Kidney (tissue), 14 donors: ENCODE results near the gene RNF121. TPM values are rescaled to one million over a fixed set of nuclear protein-coding genes. Genes with fewer than 3 reads are reported as not detected.

ENCODE experiments used
- DNase-seq, 5 donors: peaks; one replicate each; pipeline ENCODE4 v3.0.0-alpha.2; 2013 to 2020
- FAIRE-seq: peaks from 2 replicates; lab custom pipeline; 2012; peaks lifted over from hg19 to GRCh38; lab: Jason Lieb, UNC
- H3K27ac ChIP-seq, 2 donors: one replicate each; pipeline ENCODE4 v1.7.0; 2013; ENCODE audit warnings: low read depth in 2 of 2, low read length in 2 of 2, inconsistent platforms in 1 of 2
- H3K27me3 ChIP-seq: one replicate; pipeline ENCODE4 v1.7.1; 2013; ENCODE audit warnings: low read length, inconsistent platforms; ENCODE audit not compliant: control insufficient read depth, insufficient read depth
- H3K36me3 ChIP-seq, 3 donors: one replicate each; pipeline versions ENCODE4 v1.7.0 to v1.7.1; 2013; ENCODE audit warnings: low read length in 3 of 3, control low read depth in 1 of 3, inconsistent platforms in 1 of 3; ENCODE audit not compliant: insufficient read depth in 3 of 3, control insufficient read depth in 2 of 3
- H3K4me1 ChIP-seq, 3 donors: one replicate each; pipeline versions ENCODE4 v1.7.0 to v1.7.1; 2013; ENCODE audit warnings: low read length in 3 of 3, inconsistent platforms in 1 of 3, low read depth in 1 of 3; ENCODE audit not compliant: control insufficient read depth in 2 of 3, insufficient read depth in 2 of 3
- H3K4me3 ChIP-seq, 3 donors: one replicate each; pipeline versions ENCODE4 v1.7.0 to v1.8.1; 2013; ENCODE audit warnings: low read length in 3 of 3, control low read depth in 1 of 3, inconsistent platforms in 1 of 3
- H3K9ac ChIP-seq, 3 donors: one replicate each; pipeline versions ENCODE4 v1.7.0 to v1.7.1; 2013; ENCODE audit warnings: low read length in 3 of 3, control low read depth in 1 of 3, inconsistent platforms in 1 of 3
- H3K9me3 ChIP-seq, 3 donors: one replicate each; pipeline versions ENCODE4 v1.7.0 to v1.7.1; 2013; ENCODE audit warnings: low read length in 3 of 3, control low read depth in 1 of 3, inconsistent platforms in 1 of 3; ENCODE audit not compliant: control insufficient read depth in 2 of 3, insufficient read depth in 1 of 3
- intact Hi-C: fragments of 100-400 bp; cut with DNase I; formaldehyde crosslinking; loops from one replicate; pipeline ENCODE4 v1.11.1; 2022
- polyA plus RNA-seq: library from polyadenylated mRNA; stranded (reverse); fragments of 350-450 nt; fragmentation: Illumina TruSeq; extraction: RNeasy Lipid Tissue Mini Kit (QIAGEN cat#74804); gene quantifications from one replicate; pipeline ENCODE4 v1.2.3, GENCODE V29; 2014; ENCODE audit warnings: low read depth, low replicate concordance; ENCODE audit not compliant: insufficient read depth
- total RNA-seq: library from RNA; stranded (reverse); fragmentation: NEBNext Ultra II Directional; extraction: Animal tissue kit (Norgen Biotek cat#: 25700); gene quantifications from one replicate; pipeline ENCODE4 v1.2.1, GENCODE V29; 2021
- TF ChIP-seq, protein P1 (sequence below): IDR thresholded peaks from 3 replicates; pipeline ENCODE4 v1.5.1; 2012; ENCODE audit warnings: mild to moderate bottlenecking, moderate library complexity, borderline replicate concordance; ENCODE audit not compliant: insufficient read depth; ENCODE audit errors: extremely low read depth
- donor health status: control.
- donor health status: control.
- donor health status: control.
- donor health status: control.
- donor health status: control.
- donor health status: DM: yes; HTN: yes; CAD: no.
- donor health status: Normal renal cell carcinoma (clear cell type).

RNF121 gene
- total and polyA plus RNA-seq, 2 donors from 2014 or later, result 37.1 to 59.4 TPM

DNA sequence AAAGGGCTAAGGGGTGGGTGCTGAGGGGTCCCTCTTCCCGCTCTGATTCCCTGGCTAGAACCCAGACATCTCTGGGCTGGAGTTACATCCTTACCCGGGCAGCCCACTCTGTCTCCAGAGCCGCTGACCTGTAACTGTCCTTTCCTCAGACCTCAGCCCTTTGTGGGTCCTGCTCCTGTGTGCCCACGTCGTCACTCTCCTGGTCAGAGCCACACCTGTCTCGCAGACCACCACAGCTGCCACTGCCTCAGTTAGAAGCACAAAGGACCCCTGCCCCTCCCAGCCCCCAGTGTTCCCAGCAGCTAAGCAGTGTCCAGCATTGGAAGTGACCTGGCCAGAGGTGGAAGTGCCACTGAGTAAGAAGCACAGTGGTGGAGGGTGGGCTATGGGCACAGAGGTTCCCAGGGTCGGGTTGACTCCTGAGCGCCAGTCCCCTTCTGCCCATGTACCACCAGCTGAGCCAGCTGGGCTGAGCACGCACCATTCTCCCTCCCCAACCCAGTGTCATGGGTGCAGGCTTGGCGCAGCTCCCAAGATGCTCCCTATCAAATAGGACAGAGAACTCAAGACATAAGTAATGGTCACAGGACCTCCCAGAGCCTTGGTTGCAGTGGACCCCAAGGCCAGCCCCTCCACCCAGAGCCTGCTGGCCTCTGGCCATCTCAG is 71.5 kb downstream of the RNF121 start:
- FAIRE-seq (no peak), DNase-seq (peak in 1 of 5 donors; percentile 69)
- Histone ChIP-seq H3K27me3 (no peaks in the 10 kb centered on the region), H3K9ac (peak overlapping the region in 1 of 3 donors; percentile 1), H3K9me3 (no peaks in the 10 kb centered on the region), H3K27ac (peak overlapping the region in 1 of 2 donors; percentile 89), H3K4me1 (peaks cover 0 to 20% (median 12%) of the 10 kb centered on the region in 3 donors), H3K36me3 (peaks cover 3 to 29% (median 26%) of the 10 kb centered on the region in 3 donors), H3K4me3 (peak overlapping the region in 1 of 3 donors; percentile 35)
- TF ChIP-seq, protein P1, sequence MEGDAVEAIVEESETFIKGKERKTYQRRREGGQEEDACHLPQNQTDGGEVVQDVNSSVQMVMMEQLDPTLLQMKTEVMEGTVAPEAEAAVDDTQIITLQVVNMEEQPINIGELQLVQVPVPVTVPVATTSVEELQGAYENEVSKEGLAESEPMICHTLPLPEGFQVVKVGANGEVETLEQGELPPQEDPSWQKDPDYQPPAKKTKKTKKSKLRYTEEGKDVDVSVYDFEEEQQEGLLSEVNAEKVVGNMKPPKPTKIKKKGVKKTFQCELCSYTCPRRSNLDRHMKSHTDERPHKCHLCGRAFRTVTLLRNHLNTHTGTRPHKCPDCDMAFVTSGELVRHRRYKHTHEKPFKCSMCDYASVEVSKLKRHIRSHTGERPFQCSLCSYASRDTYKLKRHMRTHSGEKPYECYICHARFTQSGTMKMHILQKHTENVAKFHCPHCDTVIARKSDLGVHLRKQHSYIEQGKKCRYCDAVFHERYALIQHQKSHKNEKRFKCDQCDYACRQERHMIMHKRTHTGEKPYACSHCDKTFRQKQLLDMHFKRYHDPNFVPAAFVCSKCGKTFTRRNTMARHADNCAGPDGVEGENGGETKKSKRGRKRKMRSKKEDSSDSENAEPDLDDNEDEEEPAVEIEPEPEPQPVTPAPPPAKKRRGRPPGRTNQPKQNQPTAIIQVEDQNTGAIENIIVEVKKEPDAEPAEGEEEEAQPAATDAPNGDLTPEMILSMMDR, result no peak
- intact Hi-C loops, result no loop called here

DNA sequence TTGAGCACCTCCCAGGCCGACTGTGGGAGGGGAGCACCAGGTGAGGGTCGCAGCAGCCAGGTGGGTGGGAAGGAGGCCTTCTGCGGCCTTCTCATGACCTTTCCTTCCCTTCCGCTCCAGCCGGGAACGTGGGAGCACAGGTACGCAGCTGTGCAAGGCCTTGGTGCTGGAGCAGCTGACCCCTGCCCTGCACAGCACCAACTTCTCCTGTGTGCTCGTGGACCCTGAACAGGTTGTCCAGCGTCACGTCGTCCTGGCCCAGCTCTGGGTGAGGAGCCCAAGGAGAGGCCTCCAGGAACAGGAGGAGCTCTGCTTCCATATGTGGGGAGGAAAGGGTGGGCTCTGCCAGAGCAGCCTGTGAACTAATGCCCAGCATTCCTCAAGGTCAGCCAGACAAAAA is 72.4 kb downstream of the RNF121 start:
- FAIRE-seq (no peak), DNase-seq (peak in 3 of 5 donors; percentile 41 to 67 (median 51))
- Histone ChIP-seq H3K9ac (no peak overlapping the region), H3K4me1 (peaks cover 0 to 20% (median 12%) of the 10 kb centered on the region in 3 donors), H3K9me3 (no peaks in the 10 kb centered on the region), H3K36me3 (peaks cover 6 to 35% (median 35%) of the 10 kb centered on the region in 3 donors), H3K27me3 (no peaks in the 10 kb centered on the region), H3K4me3 (no peak overlapping the region), H3K27ac (no peak overlapping the region)
- intact Hi-C loops, result no loop called here
- TF ChIP-seq, protein P1, result no peak

DNA sequence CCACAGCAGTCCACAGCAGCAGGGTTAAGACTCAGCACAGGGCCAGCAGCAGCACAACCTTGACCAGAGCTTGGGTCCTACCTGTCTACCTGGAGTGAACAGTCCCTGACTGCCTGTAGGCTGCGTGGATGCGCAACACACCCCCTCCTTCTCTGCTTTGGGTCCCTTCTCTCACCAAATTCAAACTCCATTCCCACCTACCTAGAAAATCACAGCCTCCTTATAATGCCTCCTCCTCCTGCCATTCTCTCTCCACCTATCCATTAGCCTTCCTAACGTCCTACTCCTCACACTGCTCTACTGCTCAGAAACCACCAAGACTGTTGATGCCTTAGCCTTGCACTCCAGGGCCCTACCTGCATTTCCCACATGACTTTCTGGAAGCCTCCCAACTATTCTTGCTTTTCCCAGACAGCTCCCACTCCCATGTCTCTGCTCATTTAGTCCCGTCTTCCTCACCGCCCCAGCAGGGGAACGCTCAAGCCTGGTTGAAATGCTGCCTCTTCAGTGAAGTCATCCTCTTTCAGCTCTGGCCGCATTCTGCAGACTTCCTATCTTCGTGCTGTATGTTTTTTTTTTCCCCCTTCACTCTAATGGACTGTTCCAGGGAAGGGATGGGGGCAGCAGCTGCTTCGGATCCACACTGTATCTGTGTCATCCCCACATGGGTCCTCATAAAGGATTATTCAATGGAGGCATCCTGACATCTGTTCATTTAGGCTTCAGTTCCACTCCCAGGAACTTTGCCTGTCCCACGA is 73.2 kb downstream of the RNF121 start:
- no peak overlapping the region for H3K27ac ChIP-seq
- intact Hi-C loops, result no loop called here

More for the DNA sequence above, 73.2 kb downstream of the RNF121 start:
- DNase-seq (peak in 1 of 5 donors; percentile 70), FAIRE-seq (no peak)
- Histone ChIP-seq H3K4me1 (peaks cover 0 to 20% (median 12%) of the 10 kb centered on the region in 3 donors), H3K9me3 (no peaks in the 10 kb centered on the region), H3K9ac (no peak overlapping the region), H3K4me3 (no peak overlapping the region), H3K27me3 (no peaks in the 10 kb centered on the region), H3K36me3 (peaks cover 6 to 43% (median 43%) of the 10 kb centered on the region in 3 donors)
- TF ChIP-seq, protein P1, result no peak
